HL-60 (cell line): ENCODE results near the gene RALBP1.

ENCODE experiments used
- DNase-seq, 2 experiments: peaks; one replicate each; pipeline ENCODE4 v3.0.0-alpha.2; 2010 to 2020; ENCODE audit warnings: low read depth in 1 of 2, low spot score in 1 of 2
- H3K27ac ChIP-seq: fragments of 250-450 bp; sonication (Bioruptor Pico); replicated peaks from 2 replicates; pipeline ENCODE4 v1.5.1; 2020; ENCODE audit warnings: mild to moderate bottlenecking, moderate library complexity
- H3K27me3 ChIP-seq: fragments of 250-450 bp; sonication (Bioruptor Pico); 2 replicates; pipeline ENCODE4 v1.5.1; 2021; ENCODE audit warnings: mild to moderate bottlenecking, moderate library complexity; ENCODE audit not compliant: insufficient read depth, poor library complexity, severe bottlenecking
- H3K4me3 ChIP-seq: replicated peaks from 2 replicates; pipeline ENCODE4 v1.5.1; 2011; ENCODE audit warnings: mild to moderate bottlenecking, control low read depth, low read length; ENCODE audit not compliant: insufficient read depth
- CTCF ChIP-seq: IDR thresholded peaks from one replicate; pipeline ENCODE4 v1.5.1; 2011; ENCODE audit warnings: low read length, control low read depth, inconsistent platforms; ENCODE audit not compliant: insufficient read depth
- GABPA ChIP-seq: IDR thresholded peaks from 2 replicates; pipeline ENCODE4 v1.6.1; 2012; ENCODE audit warnings: low read depth
- POLR2AphosphoS5 ChIP-seq: IDR thresholded peaks from 2 replicates; pipeline ENCODE4 v1.6.1; 2012; ENCODE audit warnings: low read depth
- REST ChIP-seq: IDR thresholded peaks from 2 replicates; pipeline ENCODE4 v1.6.1; 2012; ENCODE audit warnings: low read depth; ENCODE audit not compliant: insufficient replicate concordance
- SPI1 ChIP-seq: IDR thresholded peaks from 2 replicates; pipeline ENCODE4 v1.6.1; 2012; ENCODE audit warnings: low read depth, mild to moderate bottlenecking, borderline replicate concordance

RALBP1 gene

GRCh38 chr18:9495465-9495864 is 20.2 kb downstream of the RALBP1 start:
- no peak for DNase-seq
- Histone ChIP-seq H3K27ac (no peak overlapping the region), H3K27me3 (no peaks in the 10 kb centered on the region), H3K4me3 (no peak overlapping the region)
- TF ChIP-seq GABPA (no peak), SPI1 (no peak), REST (no peak), CTCF (no peak), POLR2AphosphoS5 (no peak)

GRCh38 chr18:9495916-9496705 is 20.8 kb downstream of the RALBP1 start:
- Histone ChIP-seq H3K27me3 (no peaks in the 10 kb centered on the region), H3K4me3 (no peak overlapping the region), H3K27ac (no peak overlapping the region)
- no peak for DNase-seq
- TF ChIP-seq SPI1 (no peak), GABPA (no peak), POLR2AphosphoS5 (no peak), CTCF (no peak), REST (no peak)

- no peak for DNase-seq
- Histone ChIP-seq H3K27me3 (no peaks in the 10 kb centered on the region), H3K4me3 (no peak overlapping the region), H3K27ac (no peak overlapping the region)
- TF ChIP-seq GABPA (no peak), SPI1 (no peak), CTCF (no peak), REST (no peak), POLR2AphosphoS5 (no peak)
These were observed 30.9 kb downstream of the RALBP1 start for GRCh38 chr18:9506046-9506792.
